SU-DHL-6 (cell line): ENCODE measurements around the gene HIPK2.

Experiments used
- H2AFZ ChIP-seq: fragments of 200-600 bp; sonication (generic); 2 replicates; pipeline ENCODE4 v1.6.1; 2014; ENCODE audit warnings: low read depth, mild to moderate bottlenecking, moderate library complexity, mixed read lengths, antibody characterized with exemption, low read length; ENCODE audit not compliant: severe bottlenecking
- H3F3A ChIP-seq: fragments of 200-600 bp; shearing (Covaris generic); 2 replicates; pipeline ENCODE4 v1.6.0; 2016; ENCODE audit warnings: antibody characterized with exemption, mild to moderate bottlenecking; ENCODE audit not compliant: insufficient read depth
- H3K27ac ChIP-seq: fragments of 200-600 bp; sonication (generic); 2 replicates; pipeline ENCODE4 v1.5.1; 2016; ENCODE audit warnings: low read depth, mild to moderate bottlenecking, low read length, moderate library complexity, mixed read lengths
- H3K27me3 ChIP-seq: fragments of 200-600 bp; sonication (generic), shearing (Covaris generic); 2 replicates; pipeline ENCODE4 v1.6.0; 2014; ENCODE audit warnings: mild to moderate bottlenecking, low read length
- H3K36me3 ChIP-seq: fragments of 200-600 bp; sonication (generic); 2 replicates; pipeline ENCODE4 v1.6.1; 2014; ENCODE audit warnings: mild to moderate bottlenecking, low read length, mixed read lengths
- H3K4me2 ChIP-seq: fragments of 300-600, 200-600 bp; shearing (Covaris generic), sonication (generic); 2 replicates; pipeline ENCODE4 v1.6.0; 2014; ENCODE audit warnings: low read length, low read depth, mild to moderate bottlenecking; ENCODE audit not compliant: poor library complexity, severe bottlenecking
- H3K4me3 ChIP-seq: fragments of 200-600 bp; sonication (generic); 2 replicates; pipeline ENCODE4 v1.5.1; 2014; ENCODE audit warnings: antibody characterized with exemption, low read length, mild to moderate bottlenecking, mixed read lengths; ENCODE audit not compliant: insufficient read depth, poor library complexity, severe bottlenecking
- H3K79me2 ChIP-seq: fragments of 200-600 bp; sonication (generic); 2 replicates; pipeline ENCODE4 v1.6.1; 2014; ENCODE audit warnings: mild to moderate bottlenecking, low read length, moderate library complexity; ENCODE audit not compliant: insufficient read depth
- H3K9ac ChIP-seq: fragments of 200-600 bp; sonication (generic); 2 replicates; pipeline ENCODE4 v1.7.0; 2014; ENCODE audit warnings: mild to moderate bottlenecking, low read length
- H3K9me2 ChIP-seq: fragments of 200-600 bp; sonication (generic); replicated peaks from 2 replicates; pipeline ENCODE4 v1.6.1; 2014; ENCODE audit warnings: low read length; ENCODE audit not compliant: insufficient read depth
- H3K9me3 ChIP-seq: fragments of 200-600 bp; sonication (generic); 2 replicates; pipeline ENCODE4 v1.6.1; 2014; ENCODE audit warnings: low read length, mixed read lengths; ENCODE audit not compliant: insufficient read depth
- H4K20me1 ChIP-seq: fragments of 200-600 bp; sonication (generic); 2 replicates; pipeline ENCODE4 v1.6.1; 2014; ENCODE audit warnings: low read depth, mild to moderate bottlenecking, antibody characterized with exemption, low read length, moderate library complexity, mixed read lengths
- CTCF ChIP-seq: fragments of 200-600 bp; sonication (generic); IDR thresholded peaks from one replicate; pipeline ENCODE4 v1.5.1; 2017; ENCODE audit warnings: antibody characterized with exemption, mild to moderate bottlenecking, low read length, moderate library complexity; ENCODE audit not compliant: insufficient read depth, poor library complexity, severe bottlenecking
- EZH2phosphoT487 ChIP-seq: fragments of 200-600 bp; sonication (generic), shearing (Covaris generic); conservative IDR thresholded peaks from 2 replicates; pipeline ENCODE4 v1.6.1; 2018; ENCODE audit warnings: mild to moderate bottlenecking, antibody characterized with exemption, low read length, moderate library complexity, mixed read lengths

HIPK2 gene

GRCh38 chr7:139804571-139804970, 26.8 kb upstream of the HIPK2 start:
- Histone ChIP-seq H3K9me3 (peaks cover 4% of the 10 kb centered on the region; the same call in 1 of the 2 replicates), H3K36me3 (no peaks in the 10 kb centered on the region), H4K20me1 (no peaks in the 10 kb centered on the region), H3K27ac (no peak overlapping the region), H3K79me2 (no peaks in the 10 kb centered on the region), H3K9me2 (no peaks in the 10 kb centered on the region), H3K27me3 (no peaks in the 10 kb centered on the region), H3F3A (no peaks in the 10 kb centered on the region), H3K9ac (no peak overlapping the region), H2AFZ (no peak overlapping the region), H3K4me2 (no peak overlapping the region), H3K4me3 (no peak overlapping the region)
- TF ChIP-seq CTCF = no peak
- no peak for TF ChIP-seq EZH2phosphoT487

- Histone ChIP-seq H3K9ac (no peak overlapping the region), H3K4me3 (no peak overlapping the region), H3F3A (no peaks in the 10 kb centered on the region), H3K79me2 (no peaks in the 10 kb centered on the region), H3K4me2 (no peak overlapping the region), H3K27me3 (no peaks in the 10 kb centered on the region), H2AFZ (no peak overlapping the region), H3K9me3 (peaks cover 4% of the 10 kb centered on the region; the same call in 1 of the 2 replicates), H3K27ac (no peak overlapping the region), H3K9me2 (no peaks in the 10 kb centered on the region), H4K20me1 (no peaks in the 10 kb centered on the region), H3K36me3 (no peaks in the 10 kb centered on the region)
- TF ChIP-seq CTCF (no peak), EZH2phosphoT487 (no peak)
Measured at GRCh38 chr7:139799586-139799985, 21.8 kb upstream of the HIPK2 start.

- H3K9me2 ChIP-seq = no peaks in the 10 kb centered on the region
- no peak overlapping the region for H3K4me2 ChIP-seq
- no peaks in the 10 kb centered on the region for H3K36me3 ChIP-seq
- no peak overlapping the region for H3K9ac ChIP-seq
- no peak overlapping the region for H3K4me3 ChIP-seq
- H3F3A ChIP-seq = no peaks in the 10 kb centered on the region
- H3K9me3 ChIP-seq = peaks cover 4% of the 10 kb centered on the region; the same call in 1 of the 2 replicates
- H2AFZ ChIP-seq = no peak overlapping the region
- no peaks in the 10 kb centered on the region for H4K20me1 ChIP-seq
- H3K27me3 ChIP-seq = no peaks in the 10 kb centered on the region
- TF ChIP-seq CTCF = no peak
- TF ChIP-seq EZH2phosphoT487 = no peak
- no peak overlapping the region for H3K27ac ChIP-seq
- no peaks in the 10 kb centered on the region for H3K79me2 ChIP-seq
Measured at GRCh38 chr7:139798892-139799291, 21.1 kb upstream of the HIPK2 start.
